ENCODE results near the gene FAM193A.
"Not testable (repeated sequence)": the region's sequence is repeated elsewhere in the genome, so short reads cannot be mapped to it uniquely, and the experiment has no call there.

The FAM193A gene

GRCh38 chr4:2755821-2756690 lies 219.6 kb downstream of the FAM193A start, which contains the start of gene TNIP2:
TSS of gene TNIP2 (minus strand) at chr4:2756336. CDS start at chr4:2756289, 47 bp downstream.
- peak; percentile 79 for DNase-seq

DNA sequence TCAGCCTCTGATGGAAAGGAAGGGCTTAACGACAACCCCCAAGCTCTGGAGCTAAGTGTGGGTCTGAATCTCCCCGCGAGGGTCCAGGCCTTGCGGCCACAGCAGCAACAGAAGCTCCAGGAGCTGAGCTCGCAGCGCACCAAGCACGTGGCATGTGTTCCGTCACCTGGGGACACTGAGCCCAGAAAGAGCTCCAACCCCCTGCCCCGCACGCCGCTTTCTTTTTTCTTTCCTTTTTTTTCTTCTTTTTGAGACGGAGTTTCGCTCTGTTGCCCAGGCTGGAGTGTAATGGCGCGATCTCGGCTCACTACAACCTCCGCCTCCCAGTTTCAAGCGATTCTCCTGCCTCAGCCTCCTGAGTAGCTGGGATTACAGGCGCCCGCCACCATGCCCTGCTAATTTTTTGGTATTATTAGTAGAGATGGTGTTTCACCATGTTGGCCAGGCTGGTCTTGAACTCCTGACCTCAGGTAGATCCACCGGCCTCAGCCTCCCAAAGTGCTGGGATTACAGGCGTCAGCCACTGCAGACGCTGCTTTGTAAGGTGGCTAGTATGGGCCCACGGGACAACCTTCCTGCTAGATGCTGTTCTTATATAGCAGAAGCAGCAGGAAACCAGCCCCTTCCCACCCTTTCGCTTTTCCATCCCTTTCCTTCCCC lies 220.4 kb downstream of the FAM193A start:
- no peak for DNase-seq

DNA sequence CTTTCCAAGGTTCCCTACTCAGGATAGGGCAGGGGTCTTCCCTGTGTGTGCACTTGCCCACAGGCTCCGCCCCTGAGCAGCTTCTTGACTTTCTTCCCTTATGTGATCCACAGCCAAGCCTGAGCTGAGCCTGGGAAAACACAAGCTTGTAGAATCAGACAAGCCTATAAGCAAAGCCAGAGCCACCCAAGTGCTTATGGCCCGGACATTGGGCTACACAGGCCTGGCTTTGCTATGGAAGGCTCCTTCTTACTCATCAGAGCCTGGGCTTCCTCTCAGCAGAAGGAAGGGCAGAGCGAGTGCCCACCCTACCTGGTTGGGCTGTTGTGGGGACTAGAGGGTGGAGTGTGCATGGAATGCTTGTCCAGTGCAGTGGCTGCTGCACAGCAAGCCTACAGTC lies 221.0 kb downstream of the FAM193A start:
- no peak for DNase-seq

DNA sequence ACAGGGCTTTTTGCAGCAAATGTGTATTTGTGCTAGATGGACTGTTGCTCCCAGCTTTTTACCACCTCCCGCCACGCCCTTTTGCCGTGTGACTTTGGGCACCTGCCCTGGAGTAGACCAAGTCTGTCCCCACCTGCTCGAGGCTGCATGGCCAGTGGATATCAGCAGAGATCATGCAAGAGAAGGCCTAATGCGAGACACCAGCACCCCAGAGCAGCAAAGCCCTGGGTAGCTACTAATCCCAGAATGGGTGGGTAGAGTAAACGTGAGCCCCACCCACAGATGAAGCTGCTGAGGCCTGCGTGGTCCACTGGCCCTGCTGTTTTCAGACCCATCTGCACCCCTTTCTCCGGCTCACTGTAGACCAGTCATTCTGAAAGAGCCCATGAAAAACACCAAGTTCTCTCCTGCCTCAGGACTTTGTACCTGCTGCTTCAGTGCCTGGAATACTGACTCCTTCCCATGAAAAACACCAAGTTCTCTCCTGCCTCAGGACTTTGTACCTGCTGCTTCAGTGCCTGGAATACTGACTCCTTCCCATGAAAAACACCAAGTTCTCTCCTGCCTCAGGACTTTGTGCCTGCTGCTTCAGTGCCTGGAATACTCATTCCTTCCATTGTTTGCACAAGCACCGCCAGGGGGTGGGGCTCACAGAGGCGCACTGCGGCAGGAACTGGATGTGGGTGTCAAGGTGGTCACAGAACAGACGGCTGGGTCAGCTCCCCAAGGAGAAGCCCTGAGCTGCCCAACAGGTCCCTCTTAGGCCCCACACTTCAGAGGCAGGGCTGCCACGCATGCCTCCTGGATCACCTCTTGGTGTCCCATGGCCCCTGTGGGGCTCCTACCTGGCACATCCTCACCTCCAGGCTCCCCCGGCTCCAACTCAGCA lies 224.8 kb downstream of the FAM193A start:
- DNase-seq: no peak

GRCh38 chr4:2762048-2762447 lies 225.6 kb downstream of the FAM193A start:
- DNase-seq: no peak

GRCh38 chr4:2762486-2763370 lies 226.3 kb downstream of the FAM193A start:
- not testable (repeated sequence) for DNase-seq

DNA sequence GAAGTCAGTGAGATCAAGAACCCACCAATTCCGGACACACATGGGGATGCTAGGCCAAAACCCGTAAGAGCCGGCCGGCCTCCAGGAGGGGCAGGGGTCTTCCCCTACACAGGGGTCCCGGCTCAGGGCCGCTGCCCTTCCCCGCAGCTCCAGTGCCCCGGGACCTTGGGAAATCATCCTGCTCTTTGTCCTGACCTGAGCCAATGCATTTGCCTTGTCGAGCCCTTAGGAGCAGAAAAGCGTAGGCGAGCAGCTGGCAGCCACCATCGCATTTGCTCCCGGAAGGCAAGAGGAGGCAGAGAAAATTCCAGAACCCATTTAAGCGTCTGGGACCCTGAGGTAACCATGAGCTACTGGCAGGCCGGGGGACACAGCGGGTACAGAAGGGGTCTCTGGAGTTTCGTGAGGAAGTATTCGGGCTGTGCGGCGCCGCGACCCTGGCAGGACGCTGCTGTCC lies 227.1 kb downstream of the FAM193A start:
- DNase-seq: no peak

- DNase-seq: no peak
Observed at GRCh38 chr4:2765832-2766526, 229.5 kb downstream of the FAM193A start.

GRCh38 chr4:2767046-2767704 lies 230.7 kb downstream of the FAM193A start:
- no peak for DNase-seq

- no peak for DNase-seq
Observed at GRCh38 chr4:2767705-2768074, 231.2 kb downstream of the FAM193A start.

GRCh38 chr4:2768124-2768523 lies 231.7 kb downstream of the FAM193A start:
- DNase-seq: no peak

DNA sequence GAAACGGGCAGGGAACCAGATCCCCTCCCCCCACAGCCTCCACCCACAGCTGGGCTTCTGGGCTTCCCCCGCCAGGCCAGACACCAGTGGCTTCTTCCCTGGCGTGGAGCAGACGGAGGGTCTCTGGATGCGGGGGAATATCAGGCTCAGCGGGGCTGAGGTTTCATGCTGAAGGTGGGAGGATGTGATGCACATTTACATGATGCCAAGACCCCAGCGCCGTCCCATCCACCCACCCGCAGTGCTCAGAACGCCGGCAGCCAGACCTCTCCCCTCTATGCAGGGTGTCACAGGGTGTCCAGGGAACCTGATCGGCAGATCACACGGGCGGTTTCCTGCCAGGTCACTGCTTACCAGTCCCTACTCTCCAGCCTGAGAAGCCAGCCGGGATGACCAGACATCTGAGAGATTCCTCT lies 232.5 kb downstream of the FAM193A start:
- DNase-seq: peak; percentile 9

- no peak for DNase-seq
Observed at GRCh38 chr4:2771264-2771663, 234.8 kb downstream of the FAM193A start.

- DNase-seq: not testable (repeated sequence)
Observed at GRCh38 chr4:2780643-2781042, 244.2 kb downstream of the FAM193A start.

- no peak for DNase-seq
Observed at GRCh38 chr4:2781911-2782310, 245.5 kb downstream of the FAM193A start.
